ENCODE data around the gene ARMH3.
A peak's percentile ranks its signal among the peaks of the same experiment; 100 is the strongest.
"Not testable (repeated sequence)": the region's sequence is repeated elsewhere in the genome, so short reads cannot be mapped to it uniquely, and the experiment has no call there.

Gene ARMH3, protein sequence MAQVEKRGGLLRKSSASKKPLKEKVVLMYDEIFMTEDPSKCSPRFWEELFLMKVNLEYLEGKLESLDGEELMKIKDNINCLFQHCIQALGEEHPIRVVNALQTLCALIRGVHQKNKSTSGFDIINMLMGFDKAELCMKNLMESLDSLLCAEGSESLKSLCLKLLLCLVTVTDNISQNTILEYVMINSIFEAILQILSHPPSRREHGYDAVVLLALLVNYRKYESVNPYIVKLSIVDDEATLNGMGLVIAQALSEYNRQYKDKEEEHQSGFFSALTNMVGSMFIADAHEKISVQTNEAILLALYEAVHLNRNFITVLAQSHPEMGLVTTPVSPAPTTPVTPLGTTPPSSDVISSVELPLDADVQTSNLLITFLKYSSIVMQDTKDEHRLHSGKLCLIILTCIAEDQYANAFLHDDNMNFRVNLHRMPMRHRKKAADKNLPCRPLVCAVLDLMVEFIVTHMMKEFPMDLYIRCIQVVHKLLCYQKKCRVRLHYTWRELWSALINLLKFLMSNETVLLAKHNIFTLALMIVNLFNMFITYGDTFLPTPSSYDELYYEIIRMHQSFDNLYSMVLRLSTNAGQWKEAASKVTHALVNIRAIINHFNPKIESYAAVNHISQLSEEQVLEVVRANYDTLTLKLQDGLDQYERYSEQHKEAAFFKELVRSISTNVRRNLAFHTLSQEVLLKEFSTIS

DNA sequence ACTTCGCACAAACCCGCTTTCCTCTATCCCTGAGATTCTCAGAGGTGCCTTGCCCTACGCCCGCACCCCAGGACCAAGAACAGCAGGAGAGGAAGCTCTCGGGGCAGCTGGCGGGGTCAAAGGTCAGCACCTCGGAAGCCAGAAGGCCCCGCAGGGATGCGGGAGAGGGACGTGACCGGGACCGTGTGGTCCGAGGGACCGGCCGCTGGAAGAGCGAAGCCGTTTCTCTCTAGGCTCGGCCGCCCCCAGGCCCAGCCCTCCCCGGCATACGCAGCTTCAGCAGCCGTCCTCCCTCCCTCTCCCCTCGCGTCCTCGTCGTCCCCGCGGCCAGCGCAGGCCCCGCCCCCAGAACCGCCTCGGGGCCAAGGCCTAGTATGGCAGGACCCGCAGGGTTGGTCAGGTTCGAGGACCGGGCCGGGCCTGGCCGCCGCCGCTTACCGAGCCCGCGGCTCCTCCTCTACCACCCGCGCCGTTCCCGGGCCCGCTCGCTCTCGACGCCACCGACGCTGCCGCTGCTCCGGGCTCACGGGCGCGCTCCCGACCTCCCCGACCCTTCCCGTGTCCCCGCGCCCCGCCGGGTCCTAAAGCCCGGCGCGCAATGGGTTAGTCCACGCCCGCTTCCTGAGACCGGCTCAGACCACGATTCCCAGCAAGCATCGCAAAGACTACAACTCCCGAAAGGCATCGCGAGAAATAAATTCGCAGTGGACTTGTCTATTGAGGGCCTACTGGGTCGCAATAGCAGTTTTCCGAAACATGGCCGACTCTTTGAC, at the start of gene ARMH3:
TSS of gene ARMH3 (minus strand) at position 527 of the 773 bp plus-strand sequence. CDS start 16,059 bp downstream, outside the sequence.
- DNase-seq: peak; percentile 85 to 90

DNA sequence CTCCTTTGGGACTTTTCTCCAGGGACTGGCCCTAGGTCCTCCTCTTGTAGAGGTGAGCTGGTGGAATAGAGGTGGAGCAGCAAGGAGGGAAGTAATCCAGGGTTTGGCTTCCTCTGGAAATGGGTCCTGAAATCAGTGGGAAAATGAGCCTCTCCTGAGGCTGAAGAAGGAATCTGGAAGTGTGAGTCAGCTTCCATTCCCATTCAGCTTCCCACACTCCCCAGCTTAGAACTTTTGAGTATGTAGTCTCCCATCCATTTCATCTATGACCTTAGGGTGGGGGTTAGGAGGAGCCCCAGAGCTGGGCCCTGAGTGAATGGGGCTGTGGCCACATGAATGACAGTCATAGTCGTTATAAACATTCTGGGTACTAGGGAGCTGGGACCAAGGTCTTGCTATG, 46.4 kb upstream of the ARMH3 start:
- no peak for DNase-seq

DNA sequence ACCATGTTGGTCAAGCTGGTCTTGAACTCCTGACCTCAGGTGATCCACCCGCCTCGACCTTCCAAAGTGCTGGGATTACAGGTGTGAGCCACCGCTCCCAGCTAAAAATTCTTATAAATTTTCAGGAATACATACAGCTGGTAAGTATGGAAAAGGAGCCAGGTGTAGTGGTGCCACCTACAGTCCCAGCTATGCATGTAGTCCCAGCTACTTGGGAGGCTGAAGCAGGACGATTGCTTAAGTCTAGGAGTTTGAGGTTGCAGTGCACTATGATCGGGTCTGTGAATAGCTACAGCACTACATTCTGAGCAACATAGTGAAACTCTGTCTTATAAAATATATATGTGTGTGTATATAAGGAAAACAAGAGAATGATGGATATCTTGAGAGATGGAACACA, 45.2 kb upstream of the ARMH3 start:
- DNase-seq: peak in 1 of 2 experiments; percentile 8

- DNase-seq: no peak
Observed at GRCh38 chr10:102096449-102096848, 40.5 kb upstream of the ARMH3 start.

- no peak for DNase-seq
Observed at GRCh38 chr10:102090772-102091171, 34.8 kb upstream of the ARMH3 start.

DNA sequence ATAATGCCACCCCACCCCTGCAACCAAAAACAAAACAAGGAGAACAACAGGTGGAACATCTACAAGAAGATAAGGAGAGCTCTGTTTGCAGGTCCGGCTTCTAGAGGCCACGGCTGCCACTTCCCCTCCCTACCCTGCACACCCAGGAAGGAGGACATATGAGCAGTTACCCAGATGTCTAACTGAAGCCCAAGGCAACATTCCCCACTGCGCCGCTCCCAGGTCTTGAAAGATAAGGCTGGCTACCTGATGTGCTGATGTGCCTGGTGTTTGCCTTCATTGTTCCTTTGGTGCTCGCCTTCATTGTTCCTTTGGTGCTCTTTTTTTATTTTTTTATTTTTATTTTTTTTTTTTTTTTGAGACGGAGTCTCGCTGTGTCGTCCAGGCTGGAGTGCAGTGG, 30.2 kb upstream of the ARMH3 start:
- DNase-seq: no peak

- DNase-seq: no peak
Observed at GRCh38 chr10:102085336-102085735, 29.4 kb upstream of the ARMH3 start.

DNA sequence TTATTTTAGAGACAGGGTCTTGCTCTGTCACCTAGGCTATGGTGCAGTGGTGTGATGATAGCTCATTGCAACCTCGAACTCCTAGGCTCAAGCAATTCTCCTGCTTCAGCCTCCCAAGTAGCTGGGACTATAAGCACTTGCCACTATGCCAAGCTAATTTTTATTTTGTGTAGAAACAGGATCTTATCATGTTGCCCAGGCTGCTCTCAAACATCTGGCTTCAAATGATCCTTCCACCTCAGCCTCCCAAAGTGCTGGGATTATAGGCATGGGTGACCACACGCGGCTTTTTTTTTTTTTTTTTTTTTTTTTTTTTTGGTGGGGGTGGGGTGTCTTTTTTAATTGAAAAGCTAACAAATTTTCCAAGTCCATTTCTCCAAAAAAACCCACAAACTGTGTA, 27.6 kb upstream of the ARMH3 start:
- DNase-seq: no peak

- peak in 1 of 2 experiments; percentile 71 for DNase-seq
Observed at GRCh38 chr10:102072673-102073527, 16.9 kb upstream of the ARMH3 start.

- no peak for DNase-seq
Observed at GRCh38 chr10:102069071-102069470, 13.1 kb upstream of the ARMH3 start.

DNA sequence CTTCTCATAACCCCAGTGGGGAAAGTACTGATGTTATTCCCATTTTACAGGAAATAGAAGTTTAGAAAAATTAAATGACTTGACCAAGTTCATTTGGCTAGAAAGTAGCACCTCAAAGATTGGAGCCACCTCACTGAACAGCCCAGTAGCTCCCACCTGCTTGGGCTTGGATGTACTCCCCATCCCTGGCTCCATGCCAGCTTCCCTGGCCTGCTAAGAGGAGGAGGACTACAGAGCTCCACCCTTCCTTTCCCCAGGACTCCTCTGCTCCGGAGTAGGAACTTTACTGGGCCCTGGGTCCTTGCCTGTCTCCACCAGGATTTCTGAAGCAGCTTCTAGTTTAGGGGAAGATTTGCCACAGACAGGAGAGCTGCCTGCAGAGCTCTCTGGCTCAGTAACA, 12.2 kb upstream of the ARMH3 start:
- no peak for DNase-seq

DNA sequence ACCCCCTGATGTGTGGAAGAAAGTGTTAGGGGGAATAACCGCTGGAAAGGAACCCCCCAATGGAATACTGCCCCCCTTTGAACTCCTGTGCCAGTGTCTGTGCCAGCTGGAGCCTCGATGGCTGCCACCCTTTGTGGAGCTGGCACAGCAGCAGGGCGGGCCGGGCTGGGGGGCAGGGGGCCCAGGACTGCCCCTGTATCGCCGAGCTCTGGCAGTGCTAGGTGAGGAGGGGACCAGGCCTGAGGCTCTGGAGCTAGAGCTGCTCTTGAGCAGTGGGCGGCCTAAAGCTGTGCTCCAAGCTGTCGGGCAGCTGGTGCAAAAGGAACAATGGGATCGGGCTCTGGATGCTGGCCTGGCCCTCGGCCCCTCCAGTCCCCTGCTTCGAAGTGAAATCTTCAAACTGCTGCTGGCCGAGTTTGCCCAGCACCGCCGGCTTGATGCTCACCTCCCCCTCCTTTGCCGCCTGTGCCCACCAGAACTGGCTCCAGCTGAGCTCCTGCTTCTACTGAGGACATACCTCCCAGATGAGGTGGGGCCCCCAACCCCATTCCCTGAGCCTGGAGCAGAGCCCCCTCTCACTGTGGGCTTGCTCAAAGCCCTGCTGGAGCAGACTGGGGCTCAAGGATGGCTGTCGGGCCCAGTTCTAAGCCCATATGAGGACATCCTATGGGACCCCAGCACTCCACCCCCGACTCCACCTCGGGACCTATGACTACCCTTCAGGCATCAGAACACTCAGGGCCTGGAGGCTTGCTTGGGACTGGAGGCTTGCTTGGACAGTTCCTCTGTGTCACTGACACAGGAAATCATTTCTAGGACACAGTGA, 11.3 kb upstream of the ARMH3 start:
- DNase-seq: no peak

- no peak for DNase-seq
Observed at GRCh38 chr10:102066399-102067088, 10.6 kb upstream of the ARMH3 start.

- DNase-seq: no peak
Observed at GRCh38 chr10:102065561-102066398, 9.8 kb upstream of the ARMH3 start.

DNA sequence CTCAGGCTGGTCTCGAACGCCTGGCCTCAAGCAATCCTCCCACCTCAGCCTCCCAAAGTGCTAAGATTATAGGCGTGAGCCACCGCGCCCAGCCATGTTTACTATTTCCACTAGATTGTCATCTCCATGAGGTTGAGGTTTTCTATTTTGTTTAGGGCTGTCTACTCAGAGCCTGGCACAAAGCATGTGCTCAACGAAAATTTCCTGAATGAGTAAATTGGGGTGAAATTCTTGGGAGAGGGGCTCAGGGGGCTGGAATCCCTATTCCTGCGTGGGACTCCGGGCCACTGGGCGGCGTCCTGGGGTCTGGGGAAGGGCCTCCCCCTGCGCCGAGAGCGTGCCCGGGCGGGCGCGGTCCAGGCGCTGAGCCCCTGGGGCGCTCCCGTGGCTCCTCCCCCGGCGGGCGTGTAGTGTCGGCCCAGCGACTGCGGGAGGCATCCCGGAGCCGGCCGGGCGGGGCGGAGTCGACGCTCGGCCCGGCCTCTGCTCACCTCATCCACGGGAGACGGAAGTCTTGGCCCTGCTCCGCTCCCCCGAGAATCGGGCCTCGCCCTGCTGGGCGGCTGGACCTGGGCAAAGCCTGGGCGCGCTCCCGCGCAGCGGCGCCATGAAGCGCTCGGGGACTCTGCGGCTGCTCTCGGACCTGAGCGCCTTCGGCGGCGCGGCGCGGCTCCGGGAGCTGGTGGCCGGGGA, 9.0 kb upstream of the ARMH3 start, which contains the start of gene HPS6:
TSS of gene HPS6 (plus strand) at position 482 of the 693 bp plus-strand sequence. CDS start at position 608, 126 bp downstream.
- peak; percentile 42 to 65 for DNase-seq

DNA sequence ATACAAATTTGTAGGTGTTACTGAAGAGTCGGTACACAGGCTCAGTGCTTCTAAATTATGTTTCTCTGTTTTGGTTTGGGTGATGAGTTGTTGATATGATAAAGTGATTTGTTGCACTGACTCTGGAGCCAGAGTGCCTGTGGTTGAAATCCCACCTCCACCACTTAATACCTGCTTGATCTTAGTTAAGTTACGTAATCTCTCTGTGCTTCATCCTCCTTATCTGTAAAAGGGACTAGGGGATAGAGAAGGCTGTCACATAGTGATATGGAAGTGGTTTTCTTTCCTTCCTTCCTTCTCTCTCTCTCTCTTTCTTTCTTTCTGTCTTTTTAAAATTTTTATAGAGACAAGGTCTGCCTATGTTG, 8.5 kb upstream of the ARMH3 start:
- DNase-seq: no peak

DNA sequence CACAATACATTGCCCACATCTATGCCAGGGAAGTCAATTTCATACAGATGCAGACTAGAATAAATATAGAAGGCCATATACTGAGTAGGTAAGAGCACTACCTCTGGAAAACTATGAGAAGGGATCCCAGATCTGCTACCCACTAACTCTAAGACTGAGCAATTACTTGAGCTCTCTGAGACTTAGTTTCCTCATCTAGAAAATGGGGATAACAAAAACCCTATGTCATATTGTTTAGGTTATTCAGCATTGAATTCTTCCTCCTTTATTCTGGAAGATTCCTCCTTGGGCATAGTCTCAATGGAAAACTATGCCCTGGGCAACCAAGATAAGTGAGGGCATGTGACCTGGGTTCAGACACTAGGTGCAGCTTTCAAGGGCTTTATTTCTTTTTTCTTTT, 4.0 kb upstream of the ARMH3 start:
- no peak for DNase-seq

GRCh38 chr10:102054881-102055646, 909 bp downstream of the ARMH3 start:
- not testable (repeated sequence) for DNase-seq

Measured in SW 1271 (cell line).